NT2/D1 (cell line): ENCODE measurements around the gene GARIN5B.

Experiments
- SUZ12 ChIP-seq: IDR thresholded peaks from 2 replicates; pipeline ENCODE4 v1.6.1; 2011; ENCODE audit not compliant: insufficient read length, insufficient read depth; ENCODE audit errors: extremely low read depth
- YY1 ChIP-seq: IDR thresholded peaks from 2 replicates; pipeline ENCODE4 v1.6.1; 2011; ENCODE audit not compliant: insufficient read length, insufficient read depth
- ZNF274 ChIP-seq: IDR thresholded peaks from 2 replicates; pipeline ENCODE4 v1.6.1; 2011; ENCODE audit warnings: mild to moderate bottlenecking, low read depth, low read length

- no peak for TF ChIP-seq YY1
- no peak for TF ChIP-seq ZNF274
- TF ChIP-seq SUZ12 = no peak
These were observed 17.8 kb downstream of the GARIN5B start for GRCh38 chr19:55345101-55345817.
